NCI-H2081 (cell line): Measurements from ENCODE around the gene ALAS2.
"Not testable (repeated sequence)": the region's sequence is repeated elsewhere in the genome, so short reads cannot be mapped to it uniquely, and the experiment has no call there.

Source experiments
- DNase-seq, 2 experiments: peaks; one replicate each; lab custom pipeline; 2025; lab: John Stamatoyannopoulos, UW

The ALAS2 gene

DNA sequence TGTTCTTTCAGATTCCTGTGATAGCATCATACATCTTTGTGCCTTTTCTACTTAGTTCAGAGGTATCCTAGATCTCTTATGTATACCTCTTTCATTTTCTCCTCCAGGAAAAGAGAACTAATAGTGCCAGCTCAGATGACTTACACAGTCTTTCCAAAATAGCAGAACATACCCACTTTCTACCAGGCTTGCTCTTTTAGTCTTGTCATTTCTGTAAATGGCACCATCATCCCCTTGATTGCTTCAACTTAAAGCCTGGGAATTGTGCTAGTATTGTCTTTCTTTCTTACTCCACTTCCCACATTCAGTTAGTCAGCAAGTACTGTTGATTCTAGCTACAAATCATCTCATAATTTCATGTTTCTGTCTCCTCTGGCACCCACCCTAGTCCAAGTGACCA lies 25.5 kb downstream of the ALAS2 start:
- DNase-seq = no peak

- DNase-seq = no peak
These were observed 26.5 kb downstream of the ALAS2 start for GRCh38 chrX:55004231-55004630.

GRCh38 chrX:54999717-55000598 lies 30.8 kb downstream of the ALAS2 start, which contains the start of gene APEX2:
Gene APEX2, plus strand, starts transcription at chrX:55000363. Its CDS starts 60 bp downstream, at chrX:55000423.
- peak; percentile 86 to 94 for DNase-seq

GRCh38 chrX:54995621-54996020 lies 35.2 kb downstream of the ALAS2 start:
- DNase-seq = no peak

DNA sequence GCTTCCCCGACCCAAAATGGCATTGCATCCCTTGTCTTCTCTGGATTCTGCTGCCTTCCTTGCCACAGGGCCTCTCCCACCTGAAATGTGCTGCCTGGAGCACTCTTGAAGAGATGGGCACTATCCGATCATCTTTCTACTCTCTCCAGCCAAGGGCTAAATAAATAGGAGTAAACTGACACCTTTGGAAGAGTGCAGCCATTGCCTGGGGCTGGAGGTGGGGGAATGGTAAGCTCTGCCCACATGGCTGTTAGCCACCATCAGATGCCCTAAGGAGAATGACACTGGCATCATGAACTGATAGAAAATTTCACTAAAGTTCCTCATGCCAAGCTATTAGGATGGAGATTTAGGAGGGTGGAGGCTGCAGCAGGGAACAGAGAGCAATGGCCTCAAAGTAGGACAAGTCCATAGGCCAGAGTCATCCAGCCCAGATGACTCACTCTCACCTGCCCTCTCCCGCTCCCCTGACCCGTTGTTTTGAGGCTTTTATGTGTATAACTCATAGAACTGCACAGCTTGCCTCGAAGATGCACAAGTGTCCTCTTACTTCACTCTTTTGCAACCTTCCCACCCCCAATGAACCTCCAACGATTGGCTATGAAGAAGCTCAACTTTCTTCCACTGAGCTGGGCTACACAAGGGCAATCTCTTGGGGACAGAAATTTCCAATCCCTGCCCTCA lies 36.0 kb downstream of the ALAS2 start:
- no peak for DNase-seq

- no peak for DNase-seq
These were observed 36.7 kb downstream of the ALAS2 start, which contains the start of gene PFKFB1 for GRCh38 chrX:54994099-54994498. Gene PFKFB1, minus strand, starts transcription at chrX:54994188. Its CDS starts 181 bp downstream, at chrX:54994007.

- no peak for DNase-seq
These were observed 37.7 kb downstream of the ALAS2 start for GRCh38 chrX:54992911-54993622.

- DNase-seq = no peak
These were observed 39.1 kb downstream of the ALAS2 start for GRCh38 chrX:54991706-54992105.

- DNase-seq = not testable (repeated sequence)
These were observed 47.5 kb downstream of the ALAS2 start for GRCh38 chrX:54983306-54983705.

DNA sequence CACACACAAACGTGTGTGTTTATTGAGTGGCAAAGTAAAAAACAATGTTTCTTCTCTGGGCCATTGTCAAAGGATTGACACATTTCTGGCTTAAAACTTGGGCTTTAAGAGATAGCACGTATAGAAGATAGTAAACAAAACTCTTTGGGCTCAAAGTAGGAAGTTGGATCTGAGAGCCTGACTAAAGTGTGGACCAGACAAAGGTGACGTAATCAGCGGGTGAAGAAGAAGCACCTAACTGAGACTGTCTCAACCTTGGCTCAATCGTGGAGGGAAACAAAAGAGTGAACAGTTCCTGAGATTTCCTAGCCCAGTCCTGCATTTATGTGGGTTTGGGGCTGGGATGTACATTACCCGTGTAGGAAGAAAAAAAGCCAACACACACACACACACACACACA lies 50.4 kb downstream of the ALAS2 start:
- no peak for DNase-seq

- DNase-seq = no peak
These were observed 51.3 kb downstream of the ALAS2 start for GRCh38 chrX:54979432-54979831.

DNA sequence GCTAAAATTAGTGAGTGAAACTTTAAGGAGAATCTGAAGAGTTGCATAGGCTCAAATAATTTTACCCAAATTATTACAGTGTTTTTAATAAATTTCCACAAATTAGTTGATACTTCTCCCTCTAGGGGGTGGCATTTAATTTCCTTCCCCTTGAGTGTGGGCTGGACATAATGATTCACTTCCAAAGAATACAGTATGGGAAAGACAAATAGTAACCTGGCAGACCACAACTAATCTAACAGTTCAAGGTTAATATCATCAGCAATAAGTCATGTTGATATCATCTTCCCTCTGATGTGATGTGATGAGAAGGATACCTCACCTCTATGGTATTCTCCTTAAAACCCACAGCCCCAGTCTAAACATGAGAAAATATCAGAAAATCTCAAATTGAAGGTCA lies 52.3 kb downstream of the ALAS2 start:
- DNase-seq = no peak

GRCh38 chrX:54977387-54977786 lies 53.4 kb downstream of the ALAS2 start:
- DNase-seq = no peak

GRCh38 chrX:54964766-54965497 lies 65.8 kb downstream of the ALAS2 start:
- DNase-seq = no peak

DNA sequence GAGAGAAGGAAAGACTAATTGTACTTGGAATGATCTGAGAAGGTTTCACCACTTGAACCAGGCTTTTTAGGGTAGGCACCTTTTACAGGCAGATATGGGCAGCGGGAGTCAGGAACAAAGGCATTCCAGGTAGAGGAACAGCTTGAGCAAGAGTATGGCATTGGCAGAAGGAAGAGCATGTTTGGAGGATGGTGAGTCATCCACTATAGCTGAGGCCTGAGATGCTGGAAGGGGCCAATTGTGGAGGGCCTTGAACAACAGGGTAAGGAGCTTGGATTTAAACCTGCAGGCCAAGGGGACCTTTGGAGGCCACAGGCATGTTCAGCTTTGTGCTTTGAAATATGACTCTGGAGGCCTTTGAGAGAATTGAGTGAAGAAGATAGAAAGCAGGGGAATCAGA lies 69.0 kb downstream of the ALAS2 start:
- DNase-seq = no peak
